Naive thymus-derived CD4-positive, alpha-beta T cell (primary cell): Measurements from ENCODE around the gene CPT1C. TPM values are rescaled to one million over a fixed set of nuclear protein-coding genes. Genes with fewer than 3 reads are reported as not detected.

Source experiments
- ATAC-seq: fragments of 150-1000 bp; cut with Tn5 transposase; 2 replicates; pipeline ENCODE4 v1.10.0; 2021; ENCODE audit warnings: mild to moderate bottlenecking, moderate library complexity
- CTCF ChIA-PET: fragments of 350-600 bp; sonication (Branson Sonifier 250); formaldehyde crosslinking; loops from one replicate; lab custom pipeline; 2021; ENCODE audit warnings: antibody characterized with exemption; lab: Charles Lee
- POLR2A ChIA-PET: fragments of 350-600 bp; sonication (Branson Sonifier 250); formaldehyde crosslinking; loops from one replicate; lab custom pipeline; 2021; ENCODE audit warnings: antibody characterized with exemption, inconsistent platforms; lab: Charles Lee
- DNase-seq, 9 donors: peaks; one replicate each; pipeline versions ENCODE4 v3.0.0 to v3.0.0-alpha.2; 2020 to 2022; ENCODE audit warnings: mixed read lengths in 1 of 9
- H3K27ac ChIP-seq: one replicate; pipeline ENCODE4 v1.7.0; 2013; ENCODE audit warnings: mild to moderate bottlenecking, low read depth, low read length, moderate library complexity
- H3K27me3 ChIP-seq, 2 donors: one replicate each; pipeline ENCODE4 v1.7.0; 2013; ENCODE audit warnings: low read length in 2 of 2, mild to moderate bottlenecking in 2 of 2, moderate library complexity in 2 of 2; ENCODE audit not compliant: control insufficient read depth in 2 of 2, insufficient read depth in 2 of 2
- H3K36me3 ChIP-seq, 3 experiments: 1 replicate in 2 of 3; 2 replicates in 1 of 3; pipeline ENCODE4 v1.7.0; 2013; ENCODE audit warnings: low read length in 3 of 3, mild to moderate bottlenecking in 3 of 3, moderate library complexity in 1 of 3; ENCODE audit not compliant: insufficient read depth in 3 of 3, control insufficient read depth in 2 of 3
- H3K4me1 ChIP-seq, 2 donors: one replicate each; pipeline ENCODE4 v1.7.0; 2013; ENCODE audit warnings: low read length in 2 of 2, mild to moderate bottlenecking in 2 of 2, moderate library complexity in 1 of 2; ENCODE audit not compliant: control insufficient read depth in 2 of 2, insufficient read depth in 2 of 2
- H3K4me3 ChIP-seq: 2 replicates; pipeline ENCODE4 v1.7.0; 2013; ENCODE audit warnings: mild to moderate bottlenecking, low read length
- H3K9me3 ChIP-seq, 3 experiments: 1 replicate in 2 of 3; 2 replicates in 1 of 3; pipeline ENCODE4 v1.7.0; 2013; ENCODE audit warnings: low read length in 3 of 3; ENCODE audit not compliant: control insufficient read depth in 2 of 3
- H3K27ac Mint-ChIP-seq, 9 donors: one replicate each; pipeline ENCODE4 v1.8.0; 2020 to 2022; ENCODE audit warnings: mixed read lengths in 9 of 9, mild to moderate bottlenecking in 8 of 9, moderate library complexity in 5 of 9, inconsistent platforms in 2 of 9
- H3K27me3 Mint-ChIP-seq, 5 donors: one replicate each; pipeline ENCODE4 v1.8.0; 2021 to 2022; ENCODE audit warnings: mixed read lengths in 5 of 5, mild to moderate bottlenecking in 1 of 5
- H3K36me3 Mint-ChIP-seq, 5 donors: one replicate each; pipeline ENCODE4 v1.8.0; 2020 to 2022; ENCODE audit warnings: mixed read lengths in 5 of 5, mild to moderate bottlenecking in 3 of 5, inconsistent platforms in 1 of 5
- H3K4me1 Mint-ChIP-seq, 7 donors: one replicate each; pipeline ENCODE4 v1.8.0; 2020 to 2022; ENCODE audit warnings: mixed read lengths in 7 of 7, mild to moderate bottlenecking in 3 of 7, inconsistent platforms in 1 of 7
- H3K4me3 Mint-ChIP-seq, 10 donors: one replicate each; pipeline ENCODE4 v1.8.0; 2020 to 2022; ENCODE audit warnings: mild to moderate bottlenecking in 10 of 10, mixed read lengths in 10 of 10, moderate library complexity in 6 of 10, inconsistent platforms in 2 of 10
- H3K9me3 Mint-ChIP-seq, 11 donors: one replicate each; pipeline ENCODE4 v1.8.0; 2020 to 2022; ENCODE audit warnings: mixed read lengths in 11 of 11, mild to moderate bottlenecking in 4 of 11, inconsistent platforms in 1 of 11, moderate library complexity in 1 of 11
- intact Hi-C, 2 donors: fragments of 100-400 bp; cut with micrococcal nuclease; formaldehyde crosslinking; loops; one replicate each; pipeline ENCODE4 v1.15.1; 2023
- polyA plus RNA-seq, 2 donors: library from polyadenylated mRNA; unstranded; fragments of 300-500 nt; fragmentation: Illumina TruSeq; gene quantifications; one replicate each; pipeline ENCODE4 v1.2.3, GENCODE V29; 2021
- total RNA-seq, 6 experiments: library from RNA in 5 of 6; stranded (reverse) in 5 of 6; gene quantifications; 1 replicate in 5 of 6; 2 replicates in 1 of 6; pipeline ENCODE4 v1.2.3 and lab custom pipeline; 2021 to 2026

Gene CPT1C
- total and polyA plus RNA-seq, 7 experiments from 2014 or later: 0.96 to 6.0 (median 1.6) TPM; not detected in 1

- peak overlapping the region in 2 of 10 donors; percentile 21 to 73 for H3K4me3 Mint-ChIP-seq
- Histone ChIP-seq H3K4me3 (no peak overlapping the region), H3K27ac (no peak overlapping the region), H3K27me3 (no peaks in the 10 kb centered on the region), H3K36me3 (peaks cover 0 to 16% (median 0%) of the 10 kb centered on the region in 3 experiments), H3K9me3 (no peaks in the 10 kb centered on the region), H3K4me1 (peaks cover 0 to 6% of the 10 kb centered on the region in 2 donors)
- peak; percentile 50 to 80 (median 67) for DNase-seq
- intact Hi-C loops: loop anchor here (1.0 to 10.0 kb wide), 3 partner anchors 166 to 1038 kb away; partner anchors contain the start of gene DBP (in 1 of the 2)
- peaks cover 10 to 29% (median 20%) of the 10 kb centered on the region in 7 donors for H3K4me1 Mint-ChIP-seq
- H3K27me3 Mint-ChIP-seq: no peaks in the 10 kb centered on the region
- H3K9me3 Mint-ChIP-seq: no peaks in the 10 kb centered on the region
- ChIA-PET CTCF (interaction anchor here (0.5 to 4.4 kb wide), 10 partner anchors 9 to 426 kb away, joined by 3 to 27 read pairs (median 4); partner anchors contain the start of gene RRAS), POLR2A (interaction anchor here (0.6 to 8.5 kb wide), 8 partner anchors 8 to 231 kb away, joined by 3 to 91 read pairs (median 6); partner anchors contain the start of genes BCL2L12, IRF3, NOSIP and PRRG2)
- no peak for ATAC-seq
- peaks cover 0 to 7% (median 4%) of the 10 kb centered on the region in 5 donors for H3K36me3 Mint-ChIP-seq
- H3K27ac Mint-ChIP-seq: peak overlapping the region in 5 of 9 donors; percentile 45 to 90 (median 71)
Observed at GRCh38 chr19:49672131-49672919, 18.6 kb upstream of the CPT1C start.

- Histone ChIP-seq H3K9me3 (no peaks in the 10 kb centered on the region), H3K4me3 (peak overlapping the region; percentile 86), H3K27me3 (no peaks in the 10 kb centered on the region), H3K36me3 (peaks cover 0 to 8% (median 3%) of the 10 kb centered on the region in 3 experiments), H3K4me1 (peaks cover 18 to 23% of the 10 kb centered on the region in 2 donors), H3K27ac (peak overlapping the region; percentile 95)
- peak overlapping the region; percentile 93 to 100 (median 99) for H3K27ac Mint-ChIP-seq
- no peaks in the 10 kb centered on the region for H3K9me3 Mint-ChIP-seq
- intact Hi-C loops: loop anchor here (1.0 to 10.0 kb wide), 14 partner anchors 11 to 1041 kb away; partner anchors contain the start of genes BCL2L12 (in 2 of the 2), DBP (in 2 of the 2), IRF3 (in 2 of the 2) and AKT1S1 (in 1 of the 2)
- ATAC-seq (peak; percentile 28), DNase-seq (no peak)
- ChIA-PET CTCF (interaction anchor here (0.7 to 2.7 kb wide), 9 partner anchors 8 to 285 kb away, joined by 3 to 13 read pairs (median 3); no protein-coding TSS in a partner anchor), POLR2A (interaction anchor here (0.5 to 8.5 kb wide), 21 partner anchors 10 to 232 kb away, joined by 3 to 91 read pairs (median 5); partner anchors contain the start of genes BCL2L12, IRF3, NOSIP and PRR12)
- H3K36me3 Mint-ChIP-seq: peaks cover 0 to 3% (median 0%) of the 10 kb centered on the region in 5 donors
- peak overlapping the region; percentile 91 to 100 (median 98) for H3K4me3 Mint-ChIP-seq
- H3K27me3 Mint-ChIP-seq: no peaks in the 10 kb centered on the region
- peaks cover 18 to 50% (median 44%) of the 10 kb centered on the region in 7 donors for H3K4me1 Mint-ChIP-seq
Observed at GRCh38 chr19:49676136-49676783, 14.7 kb upstream of the CPT1C start.

GRCh38 chr19:49676784-49677230, 14.1 kb upstream of the CPT1C start:
- peaks cover 18 to 23% of the 10 kb centered on the region in 2 donors for H3K4me1 ChIP-seq
- Mint-ChIP-seq H3K4me1 (peaks cover 17 to 50% (median 43%) of the 10 kb centered on the region in 7 donors), H3K9me3 (no peaks in the 10 kb centered on the region), H3K27ac (peak overlapping the region; percentile 93 to 100 (median 99)), H3K27me3 (no peaks in the 10 kb centered on the region), H3K4me3 (peak overlapping the region; percentile 91 to 100 (median 98)), H3K36me3 (peaks cover 0 to 3% (median 0%) of the 10 kb centered on the region in 5 donors)
- H3K36me3 ChIP-seq: peaks cover 2 to 12% (median 3%) of the 10 kb centered on the region in 3 experiments
- ATAC-seq (peak; percentile 87), DNase-seq (peak; percentile 84 to 99 (median 97))
- peak overlapping the region; percentile 95 for H3K27ac ChIP-seq
- no peaks in the 10 kb centered on the region for H3K27me3 ChIP-seq
- CTCF ChIA-PET: interaction anchor here (0.7 to 2.7 kb wide), 9 partner anchors 9 to 285 kb away, joined by 3 to 13 read pairs (median 3); no protein-coding TSS in a partner anchor
- peak overlapping the region; percentile 86 for H3K4me3 ChIP-seq
- H3K9me3 ChIP-seq: no peaks in the 10 kb centered on the region
- POLR2A ChIA-PET: interaction anchor here (0.5 to 8.5 kb wide), 23 partner anchors 9 to 233 kb away, joined by 3 to 91 read pairs (median 4); partner anchors contain the start of genes BCL2L12, FLT3LG, IRF3 and NOSIP
- intact Hi-C loops: loop anchor here (1.0 to 10.0 kb wide), 18 partner anchors 12 to 1042 kb away; partner anchors contain the start of genes ALDH16A1 (in 2 of the 2), BCL2L12 (in 2 of the 2), DBP (in 2 of the 2) and IRF3 (in 2 of the 2)

GRCh38 chr19:49677231-49677900, 13.6 kb upstream of the CPT1C start, which contains the start of gene PRMT1:
PRMT1 (plus strand) TSS chr19:49677271; CDS start chr19:49677281, 10 bp downstream.
- Mint-ChIP-seq H3K36me3 (peaks cover 0 to 5% (median 0%) of the 10 kb centered on the region in 5 donors), H3K4me3 (peak within 1 kb of the TSS; percentile 91 to 100 (median 98)), H3K4me1 (peaks cover 12 to 45% (median 37%) of the 10 kb centered on the region in 7 donors), H3K9me3 (no peaks in the 10 kb centered on the region), H3K27ac (peak within 1 kb of the TSS; percentile 93 to 100 (median 99)), H3K27me3 (no peaks in the 10 kb centered on the region)
- H3K36me3 ChIP-seq: peaks cover 3 to 17% (median 7%) of the 10 kb centered on the region in 3 experiments
- no peaks in the 10 kb centered on the region for H3K27me3 ChIP-seq
- no peaks in the 10 kb centered on the region for H3K9me3 ChIP-seq
- H3K4me3 ChIP-seq: peak within 1 kb of the TSS; percentile 86
- DNase-seq: peak in 5 of 9 donors; percentile 61 to 75 (median 70)
- H3K4me1 ChIP-seq: peaks cover 18 to 23% of the 10 kb centered on the region in 2 donors
- intact Hi-C loops: loop anchor here (1.0 to 10.0 kb wide), 13 partner anchors 37 to 1043 kb away; partner anchors contain the start of genes DBP (in 2 of the 2), AKT1S1 (in 1 of the 2), ALDH16A1 (in 1 of the 2) and AP2A1 (in 1 of the 2)
- ChIA-PET POLR2A (interaction anchor here (0.6 to 8.5 kb wide), 23 partner anchors 9 to 840 kb away, joined by 3 to 91 read pairs (median 4); partner anchors contain the start of genes ALDH16A1, BCL2L12, FLT3LG and IRF3), CTCF (interaction anchor here (0.6 to 2.2 kb wide), 13 partner anchors 13 to 285 kb away, joined by 3 to 12 read pairs (median 4); partner anchors contain the start of genes CPT1C, FLT3LG and SCAF1)
- ATAC-seq: no peak
- H3K27ac ChIP-seq: peak within 1 kb of the TSS; percentile 95
